D721Med (cell line): ENCODE data around the gene DUSP2.

Source experiments
- DNase-seq: peaks from one replicate; pipeline ENCODE4 v3.0.0; 2011; ENCODE audit warnings: low spot score; ENCODE audit not compliant: insufficient read length
- FAIRE-seq: peaks from 2 replicates; lab custom pipeline; 2011; peaks lifted over from hg19 to GRCh38; lab: Jason Lieb, UNC
- CTCF ChIP-seq: IDR thresholded peaks from 2 replicates; pipeline ENCODE4 v1.5.1; 2012; ENCODE audit warnings: mild to moderate bottlenecking, control low read depth; ENCODE audit not compliant: insufficient read depth; ENCODE audit errors: missing control alignments

The DUSP2 gene

DNA sequence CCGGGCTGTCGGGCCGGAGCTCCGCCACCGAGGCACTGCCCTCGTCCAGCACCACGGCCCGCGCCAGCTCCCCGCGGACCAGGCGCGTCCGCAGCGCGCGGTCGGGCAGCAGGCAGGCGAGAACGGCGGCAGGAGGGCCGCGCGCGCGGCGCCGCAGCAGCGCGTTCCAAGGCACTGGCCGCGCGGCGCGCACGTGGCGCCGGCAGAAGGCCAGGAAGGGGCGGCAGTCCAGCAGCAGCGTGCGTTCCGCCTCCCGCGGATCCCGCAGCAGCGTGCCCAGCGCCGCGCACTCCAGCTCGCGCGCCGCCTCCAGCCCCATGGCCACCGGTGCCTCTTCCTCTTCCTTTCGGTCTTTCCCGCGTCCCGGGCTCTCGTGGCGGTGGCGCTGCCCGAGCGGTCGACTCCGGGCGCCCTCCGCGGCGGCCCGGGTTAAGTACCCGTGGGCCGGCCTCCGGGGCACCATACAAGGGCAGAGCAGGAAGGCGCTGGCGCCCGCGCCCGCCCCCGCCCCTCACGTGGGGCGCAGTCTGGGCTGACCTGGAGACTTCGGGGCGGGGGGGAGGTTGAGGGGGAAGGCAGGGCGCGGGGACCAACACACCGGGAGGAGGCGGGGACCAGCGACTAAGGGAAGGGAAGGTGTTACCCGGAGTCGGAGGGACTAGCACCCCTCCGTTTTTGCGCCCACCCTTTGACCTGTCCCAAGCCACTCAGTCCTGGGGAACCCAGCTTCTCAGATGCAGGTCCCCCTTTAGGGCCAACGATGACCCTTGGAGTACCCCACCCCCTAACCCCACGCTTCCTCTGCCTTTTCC is at the start of gene DUSP2:
Gene DUSP2, minus strand, starts transcription at position 405 of the 812 bp plus-strand sequence. Its CDS starts 86 bp downstream, at position 319.
- no peak for TF ChIP-seq CTCF
- FAIRE-seq (no peak), DNase-seq (no peak)

- no peak for TF ChIP-seq CTCF
- FAIRE-seq, result no peak
- no peak for DNase-seq
These were observed 46.9 kb upstream of the DUSP2 start for GRCh38 chr2:96191937-96192670.

GRCh38 chr2:96188821-96189526 is 43.7 kb upstream of the DUSP2 start:
- FAIRE-seq, result no peak
- no peak for TF ChIP-seq CTCF
- no peak for DNase-seq

GRCh38 chr2:96186562-96186961 is 41.3 kb upstream of the DUSP2 start:
- no peak for FAIRE-seq
- TF ChIP-seq CTCF, result no peak

DNA sequence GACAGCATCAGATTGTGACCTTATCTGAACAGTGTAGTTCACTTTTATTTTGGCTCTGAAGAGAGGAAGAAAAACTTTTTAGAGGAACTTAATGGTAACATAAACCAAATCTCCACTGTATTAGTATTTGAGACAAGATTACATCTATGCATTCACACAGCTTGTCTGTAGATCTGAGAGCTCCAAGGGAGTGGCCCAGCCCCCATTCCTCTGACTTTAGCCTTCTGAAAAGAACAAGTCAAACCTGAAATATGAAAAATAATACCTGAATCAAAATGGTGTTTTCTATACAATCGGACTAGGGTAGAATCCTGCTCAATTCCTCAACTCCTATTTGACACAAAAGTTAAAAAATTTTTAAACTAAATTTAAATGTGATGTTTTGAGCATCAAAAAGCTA is 40.3 kb upstream of the DUSP2 start:
- DNase-seq (no peak), FAIRE-seq (no peak)
- no peak for TF ChIP-seq CTCF

More at GRCh38 chr2:96186562-96186961, 41.3 kb upstream of the DUSP2 start:
- no peak for DNase-seq

DNA sequence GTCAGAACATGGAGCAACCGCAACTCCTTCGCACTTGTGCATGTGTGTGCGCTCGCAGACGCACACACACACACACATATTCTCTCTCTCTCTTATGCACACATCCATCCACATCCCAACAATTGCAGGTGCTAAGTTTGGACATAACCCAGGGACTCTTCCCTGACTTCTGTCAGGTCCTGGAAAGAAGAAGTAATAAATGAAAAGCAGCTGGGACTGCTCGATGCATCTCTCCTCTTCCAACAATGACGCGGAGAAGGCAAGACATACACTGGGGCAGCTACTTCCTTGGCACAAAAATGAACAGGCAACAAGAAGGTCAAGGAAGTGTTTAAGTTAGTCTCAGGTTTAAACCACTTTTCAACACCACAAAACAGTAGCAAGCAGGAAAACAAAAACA is 39.7 kb upstream of the DUSP2 start:
- no peak for TF ChIP-seq CTCF
- DNase-seq (no peak), FAIRE-seq (no peak)
